Body of pancreas (tissue), 4 donors: ENCODE data around the gene GRM1.

Experiments used
- POLR2A ChIP-seq, 3 donors: fragments of 450-650 bp; IDR thresholded peaks; one replicate each; pipeline ENCODE4 v1.6.1; 2016; ENCODE audit warnings: antibody characterized with exemption in 3 of 3, mild to moderate bottlenecking in 2 of 3
- TF ChIP-seq, protein P1 (sequence below), 7 experiments: fragments of 450-650 bp in 4 of 7; fragments of 200-600 bp in 3 of 7; sonication (generic) in 3 of 7; IDR thresholded peaks; one replicate each; pipeline ENCODE4 v1.5.1; 2016 to 2019; ENCODE audit warnings: antibody characterized with exemption in 7 of 7

DNA sequence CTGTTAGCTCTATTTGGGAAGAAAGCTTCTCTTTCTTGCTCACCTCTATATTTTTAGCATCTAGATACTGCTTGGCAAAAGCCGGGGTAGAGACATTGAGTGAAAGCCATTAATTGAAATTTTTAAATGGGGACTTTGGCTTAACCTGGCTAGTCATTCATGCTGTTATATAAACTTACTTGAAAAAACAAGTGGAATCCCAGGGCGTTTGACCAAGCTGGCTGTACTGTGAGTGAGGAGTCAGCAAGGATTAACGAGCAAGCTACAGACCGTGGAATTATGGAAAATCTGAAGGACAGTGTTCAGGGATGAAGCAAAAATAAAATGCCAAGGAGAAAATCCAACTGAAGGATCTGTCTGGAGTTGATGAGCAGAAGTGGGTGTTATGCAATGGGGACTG, 232.0 kb downstream of the GRM1 start:
- TF ChIP-seq, protein P1, sequence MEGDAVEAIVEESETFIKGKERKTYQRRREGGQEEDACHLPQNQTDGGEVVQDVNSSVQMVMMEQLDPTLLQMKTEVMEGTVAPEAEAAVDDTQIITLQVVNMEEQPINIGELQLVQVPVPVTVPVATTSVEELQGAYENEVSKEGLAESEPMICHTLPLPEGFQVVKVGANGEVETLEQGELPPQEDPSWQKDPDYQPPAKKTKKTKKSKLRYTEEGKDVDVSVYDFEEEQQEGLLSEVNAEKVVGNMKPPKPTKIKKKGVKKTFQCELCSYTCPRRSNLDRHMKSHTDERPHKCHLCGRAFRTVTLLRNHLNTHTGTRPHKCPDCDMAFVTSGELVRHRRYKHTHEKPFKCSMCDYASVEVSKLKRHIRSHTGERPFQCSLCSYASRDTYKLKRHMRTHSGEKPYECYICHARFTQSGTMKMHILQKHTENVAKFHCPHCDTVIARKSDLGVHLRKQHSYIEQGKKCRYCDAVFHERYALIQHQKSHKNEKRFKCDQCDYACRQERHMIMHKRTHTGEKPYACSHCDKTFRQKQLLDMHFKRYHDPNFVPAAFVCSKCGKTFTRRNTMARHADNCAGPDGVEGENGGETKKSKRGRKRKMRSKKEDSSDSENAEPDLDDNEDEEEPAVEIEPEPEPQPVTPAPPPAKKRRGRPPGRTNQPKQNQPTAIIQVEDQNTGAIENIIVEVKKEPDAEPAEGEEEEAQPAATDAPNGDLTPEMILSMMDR (IDR thresholded peaks at IDR 0.05), result no peak
- no peak for TF ChIP-seq POLR2A (IDR thresholded peaks at IDR 0.05)
